GM23338 (cell line): ENCODE data around the gene OR5AL1.

ENCODE experiments used
- CREB1 ChIP-seq: fragments of 250-450 bp; sonication (Bioruptor Pico); IDR thresholded peaks from 2 replicates; pipeline ENCODE4 v1.5.0; 2020; ENCODE audit warnings: low read depth, mild to moderate bottlenecking, moderate library complexity
- EZH2 ChIP-seq: fragments of 200-600 bp; sonication (generic); IDR thresholded peaks from one replicate; pipeline ENCODE4 v1.8.0; 2017; ENCODE audit warnings: antibody characterized with exemption, mild to moderate bottlenecking, low read depth; ENCODE audit not compliant: unreplicated experiment
- EZH2phosphoT487 ChIP-seq: fragments of 200-600 bp; sonication (generic); IDR thresholded peaks from one replicate; pipeline ENCODE4 v1.8.1; 2018; ENCODE audit warnings: antibody characterized with exemption; ENCODE audit not compliant: unreplicated experiment
- JUNB ChIP-seq: IDR thresholded peaks from one replicate; pipeline ENCODE4 v1.6.1; 2016; ENCODE audit warnings: antibody characterized with exemption; ENCODE audit not compliant: unreplicated experiment
- NANOG ChIP-seq: IDR thresholded peaks from 2 replicates; pipeline ENCODE4 v1.6.1; 2016; ENCODE audit warnings: antibody characterized with exemption, borderline replicate concordance
- POLR2AphosphoS5 ChIP-seq: IDR thresholded peaks from 2 replicates; pipeline ENCODE4 v1.6.1; 2016; ENCODE audit warnings: antibody characterized with exemption, low read depth
- STAT1 ChIP-seq: IDR thresholded peaks from one replicate; pipeline ENCODE4 v1.6.1; 2016; ENCODE audit warnings: antibody characterized with exemption; ENCODE audit not compliant: unreplicated experiment
- ZNF114 ChIP-seq: fragments of 250-450 bp; sonication (Bioruptor Pico); IDR thresholded peaks from 2 replicates; pipeline ENCODE4 v1.5.0; 2020; ENCODE audit warnings: mild to moderate bottlenecking, moderate library complexity
- ZNF331 ChIP-seq: fragments of 250-450 bp; sonication (Bioruptor Pico); IDR thresholded peaks from 2 replicates; pipeline ENCODE4 v1.5.0; 2020; ENCODE audit warnings: low read depth, mild to moderate bottlenecking, moderate library complexity
- TF ChIP-seq, protein P1 (sequence below), 2 experiments: fragments of 200-600 bp in 1 of 2; sonication (generic) in 1 of 2; conservative IDR thresholded peaks; 2 replicates each; pipeline versions ENCODE4 v1.5.1 to v1.6.1; 2016 to 2017; ENCODE audit warnings: antibody characterized with exemption in 2 of 2, low read depth in 2 of 2, mild to moderate bottlenecking in 2 of 2, moderate library complexity in 1 of 2
- TF ChIP-seq, protein P2 (sequence below): IDR thresholded peaks from one replicate; pipeline ENCODE4 v1.6.1; 2018; ENCODE audit warnings: antibody characterized with exemption; ENCODE audit not compliant: unreplicated experiment
- TF ChIP-seq, protein P3 (sequence below): IDR thresholded peaks from 2 replicates; pipeline ENCODE4 v1.6.1; 2016; ENCODE audit warnings: antibody characterized with exemption

DNA sequence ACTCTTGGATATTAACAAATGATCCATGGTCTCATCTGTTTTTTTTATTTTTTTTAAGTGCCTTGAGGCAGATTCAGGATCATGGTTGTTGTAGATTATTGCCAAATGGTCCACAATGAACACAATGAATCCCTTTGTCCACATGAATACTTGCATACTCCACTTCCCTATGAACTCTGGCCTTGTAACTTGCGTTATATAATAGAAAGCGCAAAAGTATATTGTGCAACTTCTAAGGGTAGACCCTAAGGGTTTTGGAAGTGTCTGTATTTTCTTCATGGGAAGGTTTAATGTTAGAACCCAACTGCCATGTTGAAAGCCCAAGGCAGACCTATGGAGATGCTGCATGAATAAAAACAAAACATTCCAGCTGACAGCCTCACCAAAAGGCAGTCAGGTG lies 8.1 kb upstream of the OR5AL1 start:
- TF ChIP-seq, protein P1, sequence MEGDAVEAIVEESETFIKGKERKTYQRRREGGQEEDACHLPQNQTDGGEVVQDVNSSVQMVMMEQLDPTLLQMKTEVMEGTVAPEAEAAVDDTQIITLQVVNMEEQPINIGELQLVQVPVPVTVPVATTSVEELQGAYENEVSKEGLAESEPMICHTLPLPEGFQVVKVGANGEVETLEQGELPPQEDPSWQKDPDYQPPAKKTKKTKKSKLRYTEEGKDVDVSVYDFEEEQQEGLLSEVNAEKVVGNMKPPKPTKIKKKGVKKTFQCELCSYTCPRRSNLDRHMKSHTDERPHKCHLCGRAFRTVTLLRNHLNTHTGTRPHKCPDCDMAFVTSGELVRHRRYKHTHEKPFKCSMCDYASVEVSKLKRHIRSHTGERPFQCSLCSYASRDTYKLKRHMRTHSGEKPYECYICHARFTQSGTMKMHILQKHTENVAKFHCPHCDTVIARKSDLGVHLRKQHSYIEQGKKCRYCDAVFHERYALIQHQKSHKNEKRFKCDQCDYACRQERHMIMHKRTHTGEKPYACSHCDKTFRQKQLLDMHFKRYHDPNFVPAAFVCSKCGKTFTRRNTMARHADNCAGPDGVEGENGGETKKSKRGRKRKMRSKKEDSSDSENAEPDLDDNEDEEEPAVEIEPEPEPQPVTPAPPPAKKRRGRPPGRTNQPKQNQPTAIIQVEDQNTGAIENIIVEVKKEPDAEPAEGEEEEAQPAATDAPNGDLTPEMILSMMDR (conservative IDR thresholded peaks at IDR 0.05; ENCODE audit: low read depth in 2 of 2): no peak
- TF ChIP-seq EZH2 (no peak), POLR2AphosphoS5 (no peak), CREB1 (CRISPR knock-in tag) (no peak), EZH2phosphoT487 (no peak), ZNF331 (CRISPR knock-in tag) (no peak), STAT1 (no peak), JUNB (no peak), ZNF114 (CRISPR knock-in tag) (no peak), NANOG (no peak)
- TF ChIP-seq, protein P2, sequence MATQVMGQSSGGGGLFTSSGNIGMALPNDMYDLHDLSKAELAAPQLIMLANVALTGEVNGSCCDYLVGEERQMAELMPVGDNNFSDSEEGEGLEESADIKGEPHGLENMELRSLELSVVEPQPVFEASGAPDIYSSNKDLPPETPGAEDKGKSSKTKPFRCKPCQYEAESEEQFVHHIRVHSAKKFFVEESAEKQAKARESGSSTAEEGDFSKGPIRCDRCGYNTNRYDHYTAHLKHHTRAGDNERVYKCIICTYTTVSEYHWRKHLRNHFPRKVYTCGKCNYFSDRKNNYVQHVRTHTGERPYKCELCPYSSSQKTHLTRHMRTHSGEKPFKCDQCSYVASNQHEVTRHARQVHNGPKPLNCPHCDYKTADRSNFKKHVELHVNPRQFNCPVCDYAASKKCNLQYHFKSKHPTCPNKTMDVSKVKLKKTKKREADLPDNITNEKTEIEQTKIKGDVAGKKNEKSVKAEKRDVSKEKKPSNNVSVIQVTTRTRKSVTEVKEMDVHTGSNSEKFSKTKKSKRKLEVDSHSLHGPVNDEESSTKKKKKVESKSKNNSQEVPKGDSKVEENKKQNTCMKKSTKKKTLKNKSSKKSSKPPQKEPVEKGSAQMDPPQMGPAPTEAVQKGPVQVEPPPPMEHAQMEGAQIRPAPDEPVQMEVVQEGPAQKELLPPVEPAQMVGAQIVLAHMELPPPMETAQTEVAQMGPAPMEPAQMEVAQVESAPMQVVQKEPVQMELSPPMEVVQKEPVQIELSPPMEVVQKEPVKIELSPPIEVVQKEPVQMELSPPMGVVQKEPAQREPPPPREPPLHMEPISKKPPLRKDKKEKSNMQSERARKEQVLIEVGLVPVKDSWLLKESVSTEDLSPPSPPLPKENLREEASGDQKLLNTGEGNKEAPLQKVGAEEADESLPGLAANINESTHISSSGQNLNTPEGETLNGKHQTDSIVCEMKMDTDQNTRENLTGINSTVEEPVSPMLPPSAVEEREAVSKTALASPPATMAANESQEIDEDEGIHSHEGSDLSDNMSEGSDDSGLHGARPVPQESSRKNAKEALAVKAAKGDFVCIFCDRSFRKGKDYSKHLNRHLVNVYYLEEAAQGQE: no peak
- TF ChIP-seq, protein P3, sequence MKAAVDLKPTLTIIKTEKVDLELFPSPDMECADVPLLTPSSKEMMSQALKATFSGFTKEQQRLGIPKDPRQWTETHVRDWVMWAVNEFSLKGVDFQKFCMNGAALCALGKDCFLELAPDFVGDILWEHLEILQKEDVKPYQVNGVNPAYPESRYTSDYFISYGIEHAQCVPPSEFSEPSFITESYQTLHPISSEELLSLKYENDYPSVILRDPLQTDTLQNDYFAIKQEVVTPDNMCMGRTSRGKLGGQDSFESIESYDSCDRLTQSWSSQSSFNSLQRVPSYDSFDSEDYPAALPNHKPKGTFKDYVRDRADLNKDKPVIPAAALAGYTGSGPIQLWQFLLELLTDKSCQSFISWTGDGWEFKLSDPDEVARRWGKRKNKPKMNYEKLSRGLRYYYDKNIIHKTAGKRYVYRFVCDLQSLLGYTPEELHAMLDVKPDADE: no peak
